22Rv1 (cell line): Measurements from ENCODE around the gene MAP3K10.

Experiments
- ZFX ChIP-seq: fragments of 450-650 bp; IDR thresholded peaks from 2 replicates; pipeline ENCODE4 v1.6.1; 2017; ENCODE audit warnings: antibody characterized with exemption, borderline replicate concordance
- TF ChIP-seq, protein P1 (sequence below): fragments of 450-650 bp; IDR thresholded peaks from 2 replicates; pipeline ENCODE4 v1.5.1; 2017; ENCODE audit warnings: mild to moderate bottlenecking

GRCh38 chr19:40242480-40242879 is 51.3 kb downstream of the MAP3K10 start:
- TF ChIP-seq, protein P1, sequence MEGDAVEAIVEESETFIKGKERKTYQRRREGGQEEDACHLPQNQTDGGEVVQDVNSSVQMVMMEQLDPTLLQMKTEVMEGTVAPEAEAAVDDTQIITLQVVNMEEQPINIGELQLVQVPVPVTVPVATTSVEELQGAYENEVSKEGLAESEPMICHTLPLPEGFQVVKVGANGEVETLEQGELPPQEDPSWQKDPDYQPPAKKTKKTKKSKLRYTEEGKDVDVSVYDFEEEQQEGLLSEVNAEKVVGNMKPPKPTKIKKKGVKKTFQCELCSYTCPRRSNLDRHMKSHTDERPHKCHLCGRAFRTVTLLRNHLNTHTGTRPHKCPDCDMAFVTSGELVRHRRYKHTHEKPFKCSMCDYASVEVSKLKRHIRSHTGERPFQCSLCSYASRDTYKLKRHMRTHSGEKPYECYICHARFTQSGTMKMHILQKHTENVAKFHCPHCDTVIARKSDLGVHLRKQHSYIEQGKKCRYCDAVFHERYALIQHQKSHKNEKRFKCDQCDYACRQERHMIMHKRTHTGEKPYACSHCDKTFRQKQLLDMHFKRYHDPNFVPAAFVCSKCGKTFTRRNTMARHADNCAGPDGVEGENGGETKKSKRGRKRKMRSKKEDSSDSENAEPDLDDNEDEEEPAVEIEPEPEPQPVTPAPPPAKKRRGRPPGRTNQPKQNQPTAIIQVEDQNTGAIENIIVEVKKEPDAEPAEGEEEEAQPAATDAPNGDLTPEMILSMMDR: no peak
- TF ChIP-seq ZFX: no peak
